Breast epithelium (tissue), 3 donors: ENCODE data around the gene IGSF21.

Experiments used
- POLR2A ChIP-seq: fragments of 450-650 bp; IDR thresholded peaks from one replicate; pipeline ENCODE4 v1.6.1; 2016; ENCODE audit warnings: antibody characterized with exemption, mild to moderate bottlenecking, moderate library complexity
- POLR2AphosphoS5 ChIP-seq, 3 donors: sonication (generic); formaldehyde crosslinking; IDR thresholded peaks; one replicate each; pipeline ENCODE4 v1.6.1; 2017; ENCODE audit warnings: antibody characterized with exemption in 3 of 3
- TF ChIP-seq, protein P1 (sequence below), 3 donors: fragments of 450-650 bp; IDR thresholded peaks; one replicate each; pipeline ENCODE4 v1.5.1; 2016 to 2017; ENCODE audit warnings: antibody characterized with exemption in 3 of 3, mild to moderate bottlenecking in 3 of 3, moderate library complexity in 3 of 3

GRCh38 chr1:18413541-18414305, 306.1 kb downstream of the IGSF21 start:
- TF ChIP-seq, protein P1, sequence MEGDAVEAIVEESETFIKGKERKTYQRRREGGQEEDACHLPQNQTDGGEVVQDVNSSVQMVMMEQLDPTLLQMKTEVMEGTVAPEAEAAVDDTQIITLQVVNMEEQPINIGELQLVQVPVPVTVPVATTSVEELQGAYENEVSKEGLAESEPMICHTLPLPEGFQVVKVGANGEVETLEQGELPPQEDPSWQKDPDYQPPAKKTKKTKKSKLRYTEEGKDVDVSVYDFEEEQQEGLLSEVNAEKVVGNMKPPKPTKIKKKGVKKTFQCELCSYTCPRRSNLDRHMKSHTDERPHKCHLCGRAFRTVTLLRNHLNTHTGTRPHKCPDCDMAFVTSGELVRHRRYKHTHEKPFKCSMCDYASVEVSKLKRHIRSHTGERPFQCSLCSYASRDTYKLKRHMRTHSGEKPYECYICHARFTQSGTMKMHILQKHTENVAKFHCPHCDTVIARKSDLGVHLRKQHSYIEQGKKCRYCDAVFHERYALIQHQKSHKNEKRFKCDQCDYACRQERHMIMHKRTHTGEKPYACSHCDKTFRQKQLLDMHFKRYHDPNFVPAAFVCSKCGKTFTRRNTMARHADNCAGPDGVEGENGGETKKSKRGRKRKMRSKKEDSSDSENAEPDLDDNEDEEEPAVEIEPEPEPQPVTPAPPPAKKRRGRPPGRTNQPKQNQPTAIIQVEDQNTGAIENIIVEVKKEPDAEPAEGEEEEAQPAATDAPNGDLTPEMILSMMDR (IDR thresholded peaks at IDR 0.05): no peak
- TF ChIP-seq POLR2A: no peak
- TF ChIP-seq POLR2AphosphoS5 (IDR thresholded peaks at IDR 0.05): no peak
